Endothelial cell of umbilical vein (primary cell): ENCODE data around the gene SH3D19.

ENCODE experiments used
- POLR2A ChIP-seq: IDR thresholded peaks from 2 replicates; pipeline ENCODE4 v1.6.1; 2012; ENCODE audit warnings: low read depth, mild to moderate bottlenecking, control low read depth, low read length
- TF ChIP-seq, protein P1 (sequence below), 2 donors: IDR thresholded peaks; 1 replicate in 1 of 2; 2 replicates in 1 of 2; pipeline ENCODE4 v1.5.1; 2011; ENCODE audit warnings: low read length in 2 of 2, mild to moderate bottlenecking in 2 of 2, moderate library complexity in 2 of 2, control low read depth in 1 of 2, inconsistent platforms in 1 of 2, low read depth in 1 of 2; ENCODE audit not compliant: insufficient read depth in 1 of 2; ENCODE audit errors: extremely low read depth in 1 of 2

GRCh38 chr4:151206241-151207005 lies 119.0 kb downstream of the SH3D19 start:
- TF ChIP-seq, protein P1, sequence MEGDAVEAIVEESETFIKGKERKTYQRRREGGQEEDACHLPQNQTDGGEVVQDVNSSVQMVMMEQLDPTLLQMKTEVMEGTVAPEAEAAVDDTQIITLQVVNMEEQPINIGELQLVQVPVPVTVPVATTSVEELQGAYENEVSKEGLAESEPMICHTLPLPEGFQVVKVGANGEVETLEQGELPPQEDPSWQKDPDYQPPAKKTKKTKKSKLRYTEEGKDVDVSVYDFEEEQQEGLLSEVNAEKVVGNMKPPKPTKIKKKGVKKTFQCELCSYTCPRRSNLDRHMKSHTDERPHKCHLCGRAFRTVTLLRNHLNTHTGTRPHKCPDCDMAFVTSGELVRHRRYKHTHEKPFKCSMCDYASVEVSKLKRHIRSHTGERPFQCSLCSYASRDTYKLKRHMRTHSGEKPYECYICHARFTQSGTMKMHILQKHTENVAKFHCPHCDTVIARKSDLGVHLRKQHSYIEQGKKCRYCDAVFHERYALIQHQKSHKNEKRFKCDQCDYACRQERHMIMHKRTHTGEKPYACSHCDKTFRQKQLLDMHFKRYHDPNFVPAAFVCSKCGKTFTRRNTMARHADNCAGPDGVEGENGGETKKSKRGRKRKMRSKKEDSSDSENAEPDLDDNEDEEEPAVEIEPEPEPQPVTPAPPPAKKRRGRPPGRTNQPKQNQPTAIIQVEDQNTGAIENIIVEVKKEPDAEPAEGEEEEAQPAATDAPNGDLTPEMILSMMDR (IDR thresholded peaks at IDR 0.05; ENCODE audit: extremely low read depth in 1 of 2, insufficient read depth in 1 of 2, low read depth in 1 of 2, low read length in 2 of 2), result no peak
- TF ChIP-seq POLR2A, result no peak
